HepG2 (cell line): ENCODE data around the gene LAMC1. TPM values are rescaled to one million over a fixed set of nuclear protein-coding genes. Genes with fewer than 3 reads are reported as not detected.

Experiments
- ATAC-seq: fragments of 200-7000 bp; cut with Tn5 transposase; 3 replicates; pipeline ENCODE4 v1.9.1; 2020; ENCODE audit warnings: mild to moderate bottlenecking, moderate library complexity
- BruUV-seq: library from RNA; stranded (reverse); fragments of 400-500 nt; replicated peaks from 2 replicates; lab custom pipeline; 2021; lab: Mats Ljungman, UMichigan
- CTCF ChIA-PET: fragments of 300-600 bp; formaldehyde crosslinking; extraction: SDS; loops from one replicate; lab custom pipeline; 2021; ENCODE audit warnings: low total read pairs, inconsistent platforms, low intra/inter-chr PET ratio; lab: Yijun Ruan, JAX
- POLR2A ChIA-PET: fragments of 350-600 bp; sonication (Branson Sonifier 250); formaldehyde crosslinking; loops from one replicate; lab custom pipeline; 2020; ENCODE audit warnings: antibody characterized with exemption, inconsistent platforms; lab: Yijun Ruan, JAX
- DNase-seq: peaks from one replicate; pipeline ENCODE4 v3.0.0-alpha.2; 2015; ENCODE audit warnings: low spot score
- FAIRE-seq: peaks from 3 replicates; lab custom pipeline; 2011; peaks lifted over from hg19 to GRCh38; lab: Jason Lieb, UNC
- H2AFZ ChIP-seq: one replicate; pipeline ENCODE4 v1.6.1; 2011; ENCODE audit warnings: low read length, inconsistent platforms
- H3K27ac ChIP-seq: fragments of 300-600 bp; 3 replicates; pipeline ENCODE4 v1.8.0; 2011; ENCODE audit warnings: mixed run types, mild to moderate bottlenecking, mixed read lengths, low read length, inconsistent platforms; ENCODE audit not compliant: insufficient read depth; ENCODE audit errors: extremely low read length
- H3K27me3 ChIP-seq, 2 experiments: fragments of 200-600 bp in 1 of 2; 2 replicates in 1 of 2; 3 replicates in 1 of 2; pipeline versions ENCODE4 v1.6.0 to v1.8.0; 2011; ENCODE audit warnings: low read length in 2 of 2, mild to moderate bottlenecking in 2 of 2, moderate library complexity in 2 of 2, inconsistent platforms in 1 of 2; ENCODE audit not compliant: insufficient read depth in 2 of 2, control insufficient read depth in 1 of 2
- H3K36me3 ChIP-seq, 2 experiments: fragments of 200-600 bp in 1 of 2; replicated peaks in 1 of 2; 2 replicates in 1 of 2; 3 replicates in 1 of 2; pipeline versions ENCODE4 v1.5.1 to v1.8.0; 2011; ENCODE audit warnings: low read length in 2 of 2, inconsistent platforms in 1 of 2; ENCODE audit not compliant: insufficient read depth in 2 of 2, control insufficient read depth in 1 of 2
- H3K4me1 ChIP-seq: 2 replicates; pipeline ENCODE4 v1.5.1; 2012; ENCODE audit warnings: low read length, inconsistent platforms; ENCODE audit not compliant: insufficient read depth
- H3K4me2 ChIP-seq: 2 replicates; pipeline ENCODE4 v1.6.0; 2011; ENCODE audit warnings: low read depth, low read length, inconsistent platforms
- H3K4me3 ChIP-seq, 3 experiments: fragments of 200-600 bp in 1 of 3; sonication (generic), shearing (Covaris generic) in 1 of 3; replicated peaks in 1 of 3; 2 replicates each; pipeline ENCODE4 v1.5.1; 2011 to 2016; ENCODE audit warnings: low read length in 3 of 3, inconsistent platforms in 2 of 3, low read depth in 2 of 3, mild to moderate bottlenecking in 2 of 3, control low read depth in 1 of 3, mixed read lengths in 1 of 3; ENCODE audit not compliant: insufficient read depth in 1 of 3
- H3K79me2 ChIP-seq: one replicate; pipeline ENCODE4 v1.6.1; 2011; ENCODE audit warnings: low read length, inconsistent platforms; ENCODE audit not compliant: insufficient read depth
- H3K9ac ChIP-seq: 2 replicates; pipeline ENCODE4 v1.6.0; 2011; ENCODE audit warnings: mild to moderate bottlenecking, low read depth, low read length, inconsistent platforms; ENCODE audit not compliant: insufficient read depth
- H3K9me3 ChIP-seq: 2 replicates; pipeline ENCODE4 v1.5.1; 2012; ENCODE audit warnings: mild to moderate bottlenecking, low read length
- H4K20me1 ChIP-seq: 2 replicates; pipeline ENCODE4 v1.6.0; 2011; ENCODE audit warnings: inconsistent platforms, mild to moderate bottlenecking, low read length, moderate library complexity; ENCODE audit not compliant: insufficient read depth
- BRF2 ChIP-seq: sonication (generic); formaldehyde crosslinking; IDR thresholded peaks from 2 replicates; pipeline ENCODE4 v1.8.1; 2022; ENCODE audit warnings: mild to moderate bottlenecking, missing genetic modification reagents
- CREB3 ChIP-seq: sonication (generic); formaldehyde crosslinking; IDR thresholded peaks from 2 replicates; pipeline ENCODE4 v1.5.0; 2020; ENCODE audit warnings: missing genetic modification reagents
- PBX3 ChIP-seq: sonication (generic); formaldehyde crosslinking; IDR thresholded peaks from 2 replicates; pipeline ENCODE4 v1.8.1; 2023; ENCODE audit warnings: missing genetic modification reagents, inconsistent platforms, borderline replicate concordance
- PTBP1 ChIP-seq: fragments of 200-400 bp; formaldehyde crosslinking; IDR thresholded peaks from 2 replicates; pipeline ENCODE4 v1.6.1; 2018; ENCODE audit warnings: low read length, low read depth; ENCODE audit not compliant: poor library complexity, severe bottlenecking
- RNF219 ChIP-seq: sonication (generic); formaldehyde crosslinking; IDR thresholded peaks from 2 replicates; pipeline ENCODE4 v1.5.0; 2020; ENCODE audit warnings: mild to moderate bottlenecking, missing genetic modification reagents
- TSC22D2 ChIP-seq: sonication (generic); formaldehyde crosslinking; IDR thresholded peaks from 2 replicates; pipeline ENCODE4 v1.5.1; 2020; ENCODE audit warnings: missing genetic modification reagents, mild to moderate bottlenecking, borderline replicate concordance
- ZNF124 ChIP-seq: sonication (generic); formaldehyde crosslinking; IDR thresholded peaks from 2 replicates; pipeline ENCODE4 v1.4.0; 2020; ENCODE audit warnings: missing genetic modification reagents
- in situ Hi-C: cut with HindIII; loops from 2 replicates; pipeline ENCODE4 v1.10.0; 2017; ENCODE audit warnings: low pct_unique_long_range_greater_than_20kb; ENCODE audit not compliant: extremely low pct_ligation_motif_present
- intact Hi-C: fragments of 100-400 bp; cut with micrococcal nuclease; formaldehyde crosslinking; loops from one replicate; pipeline ENCODE4 v1.10.0; 2022; ENCODE audit not compliant: unreplicated experiment
- polyA plus RNA-seq, 8 experiments: library from polyadenylated mRNA; depleted of rRNA in 3 of 8; stranded (reverse) in 7 of 8; unstranded in 1 of 8; fragments of >200 nt; fragmentation: Illumina TruSeq in 4 of 8; extraction: Trizol in 4 of 8; gene quantifications; 2 replicates each; pipeline versions ENCODE4 v1.2.1 to v1.2.3, GENCODE V29; 2011 to 2016; ENCODE audit warnings: low read depth in 4 of 8, missing spikeins in 1 of 8, mixed read lengths in 1 of 8; ENCODE audit not compliant: insufficient read depth in 1 of 8
- total RNA-seq, 5 experiments: library from RNA; depleted of rRNA; stranded (reverse); fragments of >200 nt; fragmentation: Illumina TruSeq; extraction: Trizol; gene quantifications; 2 replicates each; pipeline ENCODE4 v1.2.3, GENCODE V29; 2016; ENCODE audit warnings: low read depth in 1 of 5

LAMC1 gene
- total and polyA plus RNA-seq, 2 of the 13 experiments (the other 11 are each of a cell fraction or from before 2014, with no cell fraction given): 58.5 to 137 TPM

- H2AFZ ChIP-seq: no peak overlapping the region
- BruUV-seq: no TSS peak
- no peak overlapping the region for H3K9ac ChIP-seq
- H3K27me3 ChIP-seq: no peaks in the 10 kb centered on the region
- H3K79me2 ChIP-seq: no peaks in the 10 kb centered on the region
- intact Hi-C loops: no loop called here
- ATAC-seq (no peak), FAIRE-seq (no peak), DNase-seq (no peak)
- TF ChIP-seq PBX3 (CRISPR knock-in tag) (no peak), CREB3 (CRISPR knock-in tag) (no peak), ZNF124 (CRISPR knock-in tag) (no peak), BRF2 (CRISPR knock-in tag) (no peak), RNF219 (no peak), TSC22D2 (CRISPR knock-in tag) (no peak), PTBP1 (no peak)
- H3K27ac ChIP-seq: no peak overlapping the region
- H3K4me3 ChIP-seq: no peak overlapping the region
- peaks cover 7% of the 10 kb centered on the region; the same call in 1 of the 2 replicates for H3K4me1 ChIP-seq
- no peaks in the 10 kb centered on the region for H4K20me1 ChIP-seq
- no peak overlapping the region for H3K4me2 ChIP-seq
- H3K9me3 ChIP-seq: no peaks in the 10 kb centered on the region
- in situ Hi-C loops: no loop called here
- no peaks in the 10 kb centered on the region for H3K36me3 ChIP-seq
- ChIA-PET POLR2A (no interaction called here), CTCF (no interaction called here)
Measured at GRCh38 chr1:183150445-183150844, 127.2 kb downstream of the LAMC1 start.
